B cell (primary cell): Measurements from ENCODE around the gene DCDC2B.

Experiments
- EZH2 ChIP-seq: IDR thresholded peaks from 2 replicates; pipeline ENCODE4 v1.6.1; 2012; ENCODE audit warnings: borderline replicate concordance, low read depth, mild to moderate bottlenecking, moderate library complexity, low read length; ENCODE audit not compliant: insufficient read depth, poor library complexity, severe bottlenecking
- TF ChIP-seq, protein P1 (sequence below): fragments of 200-600 bp; IDR thresholded peaks from one replicate; pipeline ENCODE4 v1.8.0; 2022; ENCODE audit warnings: antibody characterized with exemption, mild to moderate bottlenecking

DNA sequence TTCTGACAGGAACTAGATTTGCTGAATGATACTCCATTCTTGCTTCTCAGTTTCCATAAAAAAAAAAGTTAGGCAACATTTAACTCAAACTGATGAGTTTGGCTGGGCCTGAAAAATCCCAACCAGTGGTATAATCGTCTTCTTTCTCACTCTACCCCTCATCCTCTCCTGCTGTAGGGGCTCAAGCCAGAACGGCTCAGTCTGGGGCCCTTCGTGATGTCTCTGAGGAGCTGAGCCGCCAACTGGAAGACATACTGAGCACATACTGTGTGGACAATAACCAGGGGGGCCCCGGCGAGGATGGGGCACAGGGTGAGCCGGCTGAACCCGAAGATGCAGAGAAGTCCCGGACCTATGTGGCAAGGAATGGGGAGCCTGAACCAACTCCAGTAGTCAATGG is 27.8 kb upstream of the DCDC2B start:
- TF ChIP-seq, protein P1, sequence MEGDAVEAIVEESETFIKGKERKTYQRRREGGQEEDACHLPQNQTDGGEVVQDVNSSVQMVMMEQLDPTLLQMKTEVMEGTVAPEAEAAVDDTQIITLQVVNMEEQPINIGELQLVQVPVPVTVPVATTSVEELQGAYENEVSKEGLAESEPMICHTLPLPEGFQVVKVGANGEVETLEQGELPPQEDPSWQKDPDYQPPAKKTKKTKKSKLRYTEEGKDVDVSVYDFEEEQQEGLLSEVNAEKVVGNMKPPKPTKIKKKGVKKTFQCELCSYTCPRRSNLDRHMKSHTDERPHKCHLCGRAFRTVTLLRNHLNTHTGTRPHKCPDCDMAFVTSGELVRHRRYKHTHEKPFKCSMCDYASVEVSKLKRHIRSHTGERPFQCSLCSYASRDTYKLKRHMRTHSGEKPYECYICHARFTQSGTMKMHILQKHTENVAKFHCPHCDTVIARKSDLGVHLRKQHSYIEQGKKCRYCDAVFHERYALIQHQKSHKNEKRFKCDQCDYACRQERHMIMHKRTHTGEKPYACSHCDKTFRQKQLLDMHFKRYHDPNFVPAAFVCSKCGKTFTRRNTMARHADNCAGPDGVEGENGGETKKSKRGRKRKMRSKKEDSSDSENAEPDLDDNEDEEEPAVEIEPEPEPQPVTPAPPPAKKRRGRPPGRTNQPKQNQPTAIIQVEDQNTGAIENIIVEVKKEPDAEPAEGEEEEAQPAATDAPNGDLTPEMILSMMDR = no peak
- TF ChIP-seq EZH2 = no peak
